ENCODE data around the gene ANAPC13. TPM values are rescaled to one million over a fixed set of nuclear protein-coding genes. Genes with fewer than 3 reads are reported as not detected.

The ANAPC13 gene
- polyA plus RNA-seq, 1 donor from 2014 or later: 70.0 TPM

DNA sequence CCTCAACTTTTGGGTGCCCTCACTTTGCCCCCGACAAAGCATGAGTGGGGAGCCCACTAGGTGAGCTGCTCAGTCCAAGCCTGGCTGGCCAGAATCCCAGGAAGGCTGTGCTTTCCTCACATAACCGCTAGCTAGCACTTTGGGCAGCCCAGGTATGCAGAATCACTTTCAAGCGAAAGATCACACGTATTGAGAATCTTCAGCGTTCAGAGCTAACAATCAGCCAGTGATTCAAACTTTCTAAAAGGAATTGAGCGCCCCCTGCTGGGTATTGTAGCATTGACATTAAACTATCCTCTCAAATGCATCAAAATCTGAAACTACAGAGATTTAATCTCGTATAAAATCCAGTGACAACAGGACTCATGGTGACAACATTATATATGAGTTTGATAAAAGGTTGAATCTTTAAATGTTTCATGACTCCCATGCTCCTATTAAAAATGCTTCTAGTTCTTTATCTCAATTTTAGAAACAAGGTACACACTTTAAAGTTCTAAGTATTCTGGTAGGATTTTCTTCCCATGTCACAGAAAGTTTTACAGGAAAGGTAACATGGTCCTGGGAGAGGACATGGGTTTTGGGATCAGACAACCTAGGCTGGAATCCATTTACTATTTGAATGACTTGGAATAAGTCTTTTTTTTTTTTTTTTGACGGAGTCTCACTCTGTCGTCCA lies 11.8 kb downstream of the ANAPC13 start:
- Mint-ChIP-seq H3K27me3 (no peaks in the 10 kb centered on the region), H3K9me3 (no peaks in the 10 kb centered on the region), H3K36me3 (peaks cover 4% of the 10 kb centered on the region), H3K4me3 (no peak overlapping the region), H3K27ac (no peak overlapping the region), H3K4me1 (peaks cover 0 to 1% (median 0%) of the 10 kb centered on the region in 3 donors)

DNA sequence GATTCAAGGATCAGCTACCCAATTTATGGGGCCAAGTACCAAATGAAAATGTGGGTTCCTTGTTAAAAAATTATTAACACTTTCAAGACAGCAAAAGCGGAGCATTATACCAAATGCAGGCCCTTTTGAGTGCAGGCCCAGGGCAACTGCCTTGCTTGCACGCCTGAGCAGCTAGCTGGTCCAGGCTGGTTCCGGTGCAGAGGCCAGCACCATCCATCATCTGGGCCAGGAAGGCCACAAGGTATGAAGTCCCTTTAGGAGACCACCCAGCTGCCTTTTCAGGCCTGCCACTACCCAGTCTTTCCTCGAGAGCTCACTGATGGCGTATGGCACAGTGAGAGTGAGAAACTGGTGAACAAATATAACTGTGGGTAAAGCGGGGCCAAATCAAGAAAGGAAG lies 13.0 kb downstream of the ANAPC13 start:
- H3K27me3 Mint-ChIP-seq: no peaks in the 10 kb centered on the region
- H3K27ac Mint-ChIP-seq: no peak overlapping the region
- peaks cover 4% of the 10 kb centered on the region for H3K36me3 Mint-ChIP-seq
- H3K4me1 Mint-ChIP-seq: peaks cover 0 to 1% (median 0%) of the 10 kb centered on the region in 3 donors
- H3K4me3 Mint-ChIP-seq: no peak overlapping the region
- no peaks in the 10 kb centered on the region for H3K9me3 Mint-ChIP-seq

DNA sequence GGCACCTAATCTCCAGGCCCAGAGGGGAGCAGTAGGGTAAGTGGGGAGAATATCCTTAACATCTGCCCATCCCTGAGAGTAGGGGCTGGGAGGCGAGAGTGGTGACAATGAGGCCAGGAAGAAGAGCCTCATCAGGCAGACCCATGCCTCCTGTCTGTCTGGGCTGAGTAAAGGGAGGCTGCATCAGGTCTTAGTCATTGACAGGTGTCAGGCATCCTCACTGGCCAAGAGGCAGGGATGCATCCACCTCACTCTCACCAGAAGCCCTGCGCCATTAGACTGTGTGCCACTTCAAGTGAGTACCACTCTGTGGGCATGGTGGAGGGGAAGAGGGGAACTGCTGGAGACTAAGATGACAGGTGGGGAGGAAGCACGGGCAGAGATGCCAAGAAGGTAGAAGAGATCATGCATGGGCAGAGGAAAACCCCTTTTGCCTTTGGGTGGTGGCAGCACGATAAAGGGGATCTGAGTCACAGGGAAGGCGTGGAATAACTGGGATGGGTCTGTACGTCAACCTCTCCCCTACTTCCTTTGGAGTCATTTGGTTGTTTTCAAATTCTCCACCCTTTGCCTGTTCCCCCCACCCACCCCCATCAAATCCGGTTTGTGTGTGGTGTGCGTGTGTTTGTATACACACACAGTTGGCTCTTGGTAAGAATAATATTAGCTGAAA lies 14.1 kb downstream of the ANAPC13 start:
- Mint-ChIP-seq H3K27ac (no peak overlapping the region), H3K4me3 (no peak overlapping the region), H3K27me3 (no peaks in the 10 kb centered on the region), H3K4me1 (peaks cover 0 to 1% (median 0%) of the 10 kb centered on the region in 3 donors), H3K9me3 (no peaks in the 10 kb centered on the region), H3K36me3 (peaks cover 3% of the 10 kb centered on the region)

DNA sequence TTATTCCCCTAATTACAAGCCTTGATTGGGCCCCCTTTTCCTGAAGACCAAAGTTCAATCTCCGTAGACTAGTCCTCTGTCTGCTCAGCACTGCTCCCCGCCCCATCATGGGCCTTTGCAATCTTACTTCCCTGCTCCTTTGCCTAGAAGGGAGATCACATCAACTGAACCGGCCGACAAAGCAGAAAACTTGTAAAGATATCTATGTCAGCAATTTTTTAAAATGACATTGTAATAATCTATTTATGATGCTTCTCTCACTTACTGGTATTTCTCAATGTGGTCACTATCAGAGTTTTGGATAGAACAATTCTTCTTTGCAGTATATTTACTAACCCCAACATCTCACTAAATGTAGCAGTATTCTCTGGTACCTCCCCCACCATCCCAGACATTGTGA lies 17.3 kb downstream of the ANAPC13 start:
- no peaks in the 10 kb centered on the region for H3K27me3 Mint-ChIP-seq
- no peaks in the 10 kb centered on the region for H3K9me3 Mint-ChIP-seq
- H3K4me3 Mint-ChIP-seq: no peak overlapping the region
- no peaks in the 10 kb centered on the region for H3K36me3 Mint-ChIP-seq
- no peak overlapping the region for H3K27ac Mint-ChIP-seq
- H3K4me1 Mint-ChIP-seq: peaks cover 0 to 1% (median 0%) of the 10 kb centered on the region in 3 donors

DNA sequence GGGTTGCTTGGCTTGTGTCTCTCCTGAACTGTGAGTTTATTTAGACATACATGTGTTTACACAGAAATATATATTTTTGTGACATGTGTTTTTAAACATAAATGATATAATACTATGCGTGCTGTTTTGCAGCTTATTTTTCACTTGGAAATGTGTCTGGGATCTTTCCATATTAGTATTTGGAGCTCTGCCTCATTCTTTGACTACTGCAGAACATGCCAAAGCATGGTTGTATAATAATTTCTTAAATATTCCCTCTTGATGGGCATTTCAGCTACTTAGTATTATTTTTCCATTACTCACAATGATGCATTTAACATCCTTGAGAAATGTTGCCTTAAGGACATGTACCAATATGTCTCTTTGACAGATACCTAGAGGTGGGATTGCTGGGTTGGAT lies 19.5 kb downstream of the ANAPC13 start:
- Mint-ChIP-seq H3K27ac (no peak overlapping the region), H3K27me3 (no peaks in the 10 kb centered on the region), H3K9me3 (no peaks in the 10 kb centered on the region), H3K4me3 (no peak overlapping the region), H3K36me3 (no peaks in the 10 kb centered on the region), H3K4me1 (no peaks in the 10 kb centered on the region)

DNA sequence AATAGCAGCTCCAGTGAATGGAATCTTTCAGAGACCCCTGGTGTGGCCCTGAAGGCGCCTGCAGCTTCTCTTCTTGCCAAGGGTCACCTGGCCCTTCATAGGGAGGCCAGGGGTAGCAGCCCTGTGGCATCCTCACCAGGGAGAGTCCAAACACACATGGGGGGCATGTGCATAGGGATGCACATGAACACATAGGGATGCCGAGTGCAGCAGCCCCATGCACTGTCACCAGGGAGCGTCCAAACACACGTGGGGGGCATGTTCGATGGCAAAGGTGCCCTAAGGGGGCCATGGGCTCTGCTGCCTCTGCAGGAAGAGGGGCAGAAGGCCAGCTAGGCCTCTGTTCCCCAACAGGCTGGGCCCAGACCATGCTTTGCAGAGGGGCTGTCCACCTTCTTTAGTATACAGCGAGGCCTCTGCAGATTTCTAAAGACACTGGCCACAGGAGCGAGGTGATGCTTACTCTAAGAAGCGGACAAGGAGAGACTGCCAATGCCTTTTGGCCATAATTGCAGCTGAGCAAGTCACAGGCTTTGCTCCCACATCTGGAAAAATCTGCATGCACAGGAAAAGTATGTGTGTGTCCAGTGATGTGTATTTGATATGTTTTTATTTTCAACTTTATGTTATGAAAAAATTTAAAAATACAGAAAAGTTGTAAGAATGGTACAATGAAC lies 21.0 kb downstream of the ANAPC13 start:
- Mint-ChIP-seq H3K9me3 (no peaks in the 10 kb centered on the region), H3K4me3 (no peak overlapping the region), H3K36me3 (no peaks in the 10 kb centered on the region), H3K4me1 (no peaks in the 10 kb centered on the region), H3K27me3 (peaks cover 3% of the 10 kb centered on the region), H3K27ac (peak overlapping the region in 1 of 3 donors; percentile 43)

DNA sequence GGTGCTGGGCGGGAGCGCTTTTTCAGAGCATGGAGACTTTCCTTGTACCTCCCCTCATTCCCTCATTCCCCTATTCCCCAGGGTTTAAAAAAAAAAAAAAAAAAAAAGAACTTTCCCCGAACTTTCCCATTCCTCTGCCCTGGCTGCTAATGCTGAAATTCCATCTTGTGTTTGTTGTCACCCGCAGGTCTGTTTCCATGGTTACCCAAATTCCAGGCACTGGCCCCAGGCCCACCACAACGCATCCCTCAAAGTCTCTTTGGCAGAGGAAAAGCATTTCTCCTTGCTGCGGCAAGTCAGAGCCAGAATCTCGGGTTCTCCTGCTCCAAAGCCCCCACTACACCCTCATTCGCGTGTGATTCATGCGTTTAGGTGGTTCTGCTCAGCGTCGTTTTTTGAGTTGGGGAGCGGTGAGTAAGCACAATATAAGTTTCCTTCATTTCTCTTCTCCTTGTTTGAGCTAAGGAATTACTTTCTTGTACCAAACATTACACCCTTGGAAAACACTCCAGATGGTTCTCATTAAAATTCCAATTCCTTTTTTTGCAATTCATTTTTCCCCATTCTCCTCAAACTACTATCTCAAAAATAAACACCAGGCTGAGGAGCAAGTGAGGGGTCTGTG lies 21.6 kb downstream of the ANAPC13 start:
- H3K4me3 Mint-ChIP-seq: no peak overlapping the region
- no peaks in the 10 kb centered on the region for H3K9me3 Mint-ChIP-seq
- no peaks in the 10 kb centered on the region for H3K36me3 Mint-ChIP-seq
- no peaks in the 10 kb centered on the region for H3K4me1 Mint-ChIP-seq
- H3K27me3 Mint-ChIP-seq: peaks cover 3% of the 10 kb centered on the region
- H3K27ac Mint-ChIP-seq: peak overlapping the region in 1 of 3 donors; percentile 53

DNA sequence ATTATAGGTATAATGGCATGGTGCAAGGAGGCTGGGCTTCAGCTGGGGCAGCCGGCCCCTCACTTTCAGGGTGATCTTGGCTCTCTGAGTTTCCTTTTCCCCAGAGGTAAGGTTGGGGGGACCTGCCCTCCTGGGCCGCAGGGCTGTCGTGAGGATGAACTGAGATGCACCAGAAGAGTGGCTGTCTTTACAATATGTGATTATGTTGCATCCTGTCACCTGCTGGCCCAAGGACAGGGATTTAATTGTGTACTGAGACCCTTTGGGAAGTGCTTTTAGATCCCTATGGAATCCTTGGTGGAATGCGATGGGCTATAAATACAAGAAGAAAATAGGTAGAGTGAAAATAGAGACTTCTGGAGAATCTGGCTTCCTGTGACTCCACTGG lies 22.1 kb downstream of the ANAPC13 start:
- no peaks in the 10 kb centered on the region for H3K4me1 Mint-ChIP-seq
- H3K36me3 Mint-ChIP-seq: no peaks in the 10 kb centered on the region
- H3K27ac Mint-ChIP-seq: no peak overlapping the region
- H3K27me3 Mint-ChIP-seq: peaks cover 3% of the 10 kb centered on the region
- no peak overlapping the region for H3K4me3 Mint-ChIP-seq
- no peaks in the 10 kb centered on the region for H3K9me3 Mint-ChIP-seq

DNA sequence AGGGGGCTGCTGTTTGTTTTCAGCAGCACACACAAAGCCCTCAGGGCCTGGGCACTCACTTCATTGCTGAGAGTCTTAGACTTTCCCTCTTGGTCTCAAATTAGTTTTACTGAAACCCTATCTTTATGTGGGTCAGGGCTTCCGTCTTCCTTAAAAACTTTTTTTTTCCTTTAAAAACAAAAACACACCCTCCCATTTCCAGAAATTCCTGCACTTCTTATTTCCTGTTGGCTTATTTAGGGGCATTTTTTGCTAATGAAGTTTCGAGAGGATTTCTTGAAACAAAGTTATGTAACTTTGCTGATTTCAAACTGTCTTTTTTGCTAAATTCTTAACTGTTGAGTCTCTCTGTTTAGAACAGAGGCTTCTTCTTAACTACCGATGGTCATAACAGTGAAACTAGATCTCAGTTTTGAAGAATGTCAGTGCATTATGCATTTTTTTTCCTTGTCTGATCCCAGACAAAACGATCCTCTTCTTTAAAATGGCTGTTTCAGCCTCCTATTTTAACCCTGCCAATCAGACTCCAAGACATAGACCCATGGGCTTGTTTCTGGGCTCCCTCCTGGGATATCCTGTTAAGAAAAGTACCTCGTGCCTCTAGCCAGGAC lies 23.3 kb downstream of the ANAPC13 start:
- H3K4me3 Mint-ChIP-seq: no peak overlapping the region
- H3K27ac Mint-ChIP-seq: peak overlapping the region in 1 of 3 donors; percentile 31
- H3K27me3 Mint-ChIP-seq: peaks cover 7% of the 10 kb centered on the region
- H3K36me3 Mint-ChIP-seq: no peaks in the 10 kb centered on the region
- H3K4me1 Mint-ChIP-seq: no peaks in the 10 kb centered on the region
- H3K9me3 Mint-ChIP-seq: no peaks in the 10 kb centered on the region

DNA sequence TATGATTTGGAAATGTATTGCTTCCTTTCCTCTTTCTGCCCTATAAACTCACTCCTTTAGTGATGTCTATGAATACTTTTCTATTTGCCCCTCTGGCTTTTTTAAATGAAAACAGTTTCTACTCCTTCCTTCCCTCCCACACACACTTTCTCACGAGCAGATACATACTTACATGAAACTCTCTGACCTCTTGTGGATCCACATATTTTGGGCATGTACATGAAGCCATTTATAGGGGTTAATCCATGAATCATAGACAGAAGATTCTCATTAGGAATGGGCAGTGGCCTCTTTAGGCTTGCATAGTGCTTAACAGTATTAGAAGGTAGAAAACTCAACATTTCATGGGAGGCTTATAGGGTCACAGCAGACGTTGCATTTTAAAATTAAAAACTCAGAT lies 24.8 kb downstream of the ANAPC13 start:
- Mint-ChIP-seq H3K27ac (no peak overlapping the region), H3K27me3 (peaks cover 8% of the 10 kb centered on the region), H3K36me3 (no peaks in the 10 kb centered on the region), H3K4me3 (peak overlapping the region in 1 of 4 donors; percentile 14), H3K4me1 (no peaks in the 10 kb centered on the region), H3K9me3 (no peaks in the 10 kb centered on the region)

DNA sequence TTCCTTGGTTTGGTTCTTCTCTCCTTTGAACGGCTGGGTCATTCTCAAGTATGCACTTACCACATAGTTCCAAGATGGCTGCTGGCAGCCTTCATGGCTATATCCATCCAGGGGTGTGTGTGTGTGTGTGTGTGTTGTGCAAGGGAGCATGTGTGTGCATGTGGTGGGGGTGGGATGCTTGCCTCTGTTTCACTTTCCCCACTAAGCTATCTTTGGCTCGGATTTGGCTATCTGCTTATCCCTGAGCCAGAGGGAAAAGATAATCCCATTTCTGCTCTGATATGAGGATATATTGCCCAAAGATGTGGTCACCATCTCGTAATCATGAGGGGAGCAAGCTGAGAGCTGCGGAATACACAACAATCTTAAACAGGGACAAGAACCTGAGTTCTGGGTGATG lies 26.2 kb downstream of the ANAPC13 start:
- H3K36me3 Mint-ChIP-seq: no peaks in the 10 kb centered on the region
- peaks cover 8% of the 10 kb centered on the region for H3K27me3 Mint-ChIP-seq
- H3K4me1 Mint-ChIP-seq: no peaks in the 10 kb centered on the region
- no peak overlapping the region for H3K4me3 Mint-ChIP-seq
- no peaks in the 10 kb centered on the region for H3K9me3 Mint-ChIP-seq
- H3K27ac Mint-ChIP-seq: no peak overlapping the region

DNA sequence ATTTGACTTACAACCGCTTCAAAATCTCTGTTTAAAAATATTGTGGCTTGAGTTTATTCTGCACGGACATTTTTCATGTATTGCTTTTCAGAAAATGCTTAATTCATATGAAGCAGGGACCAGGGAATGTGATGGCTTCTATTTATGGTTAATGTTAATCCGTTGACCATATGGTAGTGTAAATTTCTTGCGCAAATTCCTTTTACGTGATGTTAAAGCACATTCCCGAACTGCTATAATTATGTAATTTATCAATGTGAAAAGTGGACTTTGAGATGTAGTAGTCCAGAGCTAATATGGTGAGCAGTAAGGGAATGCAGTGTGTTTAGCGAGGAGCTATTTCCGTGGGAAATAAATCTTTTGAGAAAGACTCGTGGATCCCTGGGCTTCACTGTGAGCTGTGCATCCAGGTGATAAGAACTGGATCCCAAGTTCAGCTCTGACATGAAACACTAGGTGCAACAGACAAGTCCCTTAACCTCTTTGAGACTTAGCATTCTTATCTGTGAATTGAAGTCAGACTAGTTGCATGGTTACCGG lies 27.3 kb downstream of the ANAPC13 start:
- H3K27ac Mint-ChIP-seq: no peak overlapping the region
- H3K27me3 Mint-ChIP-seq: peaks cover 10% of the 10 kb centered on the region
- H3K36me3 Mint-ChIP-seq: no peaks in the 10 kb centered on the region
- H3K4me3 Mint-ChIP-seq: no peak overlapping the region
- no peaks in the 10 kb centered on the region for H3K4me1 Mint-ChIP-seq
- no peaks in the 10 kb centered on the region for H3K9me3 Mint-ChIP-seq

DNA sequence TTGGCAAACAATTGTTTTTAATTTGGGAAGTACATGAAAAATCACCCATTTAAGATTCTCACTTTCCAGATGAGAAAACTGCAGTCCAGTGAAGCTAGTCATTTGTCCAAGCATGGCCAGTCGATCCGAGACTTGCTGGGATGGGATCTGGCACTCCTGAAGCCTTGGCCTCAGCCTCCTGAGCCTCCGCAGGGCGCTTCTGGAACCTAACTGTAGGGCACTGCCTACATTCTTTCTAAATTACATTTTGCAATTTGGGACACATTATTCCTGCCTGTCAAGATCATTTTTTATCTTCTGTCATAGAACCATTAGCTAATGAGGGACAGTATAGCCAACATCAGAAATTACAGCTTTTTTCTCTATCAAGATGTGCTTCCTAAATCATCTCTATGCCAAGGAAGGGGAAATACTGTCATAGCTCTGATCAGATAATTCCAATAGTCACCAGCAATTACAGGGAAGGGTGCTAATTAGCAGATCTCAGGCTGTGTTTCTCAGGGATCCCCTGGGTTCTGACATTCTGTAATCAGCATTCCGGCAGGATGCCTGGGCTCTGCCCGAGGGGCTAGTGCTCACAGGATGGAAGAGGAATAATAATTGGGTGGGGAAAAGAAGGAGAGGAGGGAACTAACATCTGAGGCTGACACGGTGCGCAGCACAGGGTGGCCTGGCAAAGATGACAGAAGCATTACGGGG lies 28.3 kb downstream of the ANAPC13 start:
- Mint-ChIP-seq H3K4me1 (no peaks in the 10 kb centered on the region), H3K36me3 (no peaks in the 10 kb centered on the region), H3K4me3 (no peak overlapping the region), H3K27me3 (peaks cover 10% of the 10 kb centered on the region), H3K27ac (no peak overlapping the region), H3K9me3 (no peaks in the 10 kb centered on the region)

DNA sequence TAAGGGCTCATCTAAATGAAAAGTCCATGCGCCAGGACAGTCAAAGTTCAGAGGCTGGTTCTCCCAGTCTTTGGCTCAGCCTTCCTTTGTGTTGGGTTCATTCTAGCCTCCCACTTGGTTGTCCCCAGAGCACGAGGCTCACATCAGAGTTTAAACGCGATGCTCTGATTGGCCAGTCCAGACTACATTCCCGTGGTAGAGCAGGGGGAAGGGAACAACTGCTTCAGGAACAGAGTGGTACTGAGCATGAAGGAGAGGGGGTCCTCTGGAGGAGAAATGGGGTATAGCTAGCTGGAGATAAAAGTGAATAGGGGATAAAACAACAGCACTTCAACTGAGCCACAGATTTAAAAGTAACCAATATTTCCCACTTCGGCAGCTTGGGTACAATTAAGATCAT lies 32.2 kb downstream of the ANAPC13 start:
- H3K4me3 Mint-ChIP-seq: no peak overlapping the region
- no peaks in the 10 kb centered on the region for H3K9me3 Mint-ChIP-seq
- no peaks in the 10 kb centered on the region for H3K36me3 Mint-ChIP-seq
- peaks cover 18% of the 10 kb centered on the region for H3K27me3 Mint-ChIP-seq
- H3K4me1 Mint-ChIP-seq: peaks cover 0 to 2% (median 0%) of the 10 kb centered on the region in 3 donors
- H3K27ac Mint-ChIP-seq: no peak overlapping the region
